BLaER1 (cell line): Measurements from ENCODE around the gene IL4.

Source experiments
- H3K27ac ChIP-seq: shearing (Covaris generic); formaldehyde crosslinking; 2 replicates; pipeline ENCODE4 v1.8.1; 2022
- H3K27me3 ChIP-seq: shearing (Covaris generic); formaldehyde crosslinking; 2 replicates; pipeline ENCODE4 v1.8.1; 2022
- H3K36me3 ChIP-seq: shearing (Covaris generic); formaldehyde crosslinking; 2 replicates; pipeline ENCODE4 v1.8.1; 2022
- H3K4me1 ChIP-seq: shearing (Covaris generic); formaldehyde crosslinking; 2 replicates; pipeline ENCODE4 v1.8.1; 2022
- H3K4me2 ChIP-seq: shearing (Covaris generic); formaldehyde crosslinking; 2 replicates; pipeline ENCODE4 v1.8.1; 2022
- H3K4me3 ChIP-seq: shearing (Covaris generic); formaldehyde crosslinking; 2 replicates; pipeline ENCODE4 v1.8.1; 2022
- H3K9ac ChIP-seq: shearing (Covaris generic); formaldehyde crosslinking; 2 replicates; pipeline ENCODE4 v1.8.1; 2022
- H3K9me3 ChIP-seq: shearing (Covaris generic); formaldehyde crosslinking; 2 replicates; pipeline ENCODE4 v1.8.1; 2022
- H4K20me1 ChIP-seq: shearing (Covaris generic); formaldehyde crosslinking; 2 replicates; pipeline ENCODE4 v1.8.1; 2022
- Cebpa-rat ChIP-seq: shearing (Covaris generic); IDR thresholded peaks from 2 replicates; pipeline ENCODE4 v1.8.1; 2022

IL4 gene

DNA sequence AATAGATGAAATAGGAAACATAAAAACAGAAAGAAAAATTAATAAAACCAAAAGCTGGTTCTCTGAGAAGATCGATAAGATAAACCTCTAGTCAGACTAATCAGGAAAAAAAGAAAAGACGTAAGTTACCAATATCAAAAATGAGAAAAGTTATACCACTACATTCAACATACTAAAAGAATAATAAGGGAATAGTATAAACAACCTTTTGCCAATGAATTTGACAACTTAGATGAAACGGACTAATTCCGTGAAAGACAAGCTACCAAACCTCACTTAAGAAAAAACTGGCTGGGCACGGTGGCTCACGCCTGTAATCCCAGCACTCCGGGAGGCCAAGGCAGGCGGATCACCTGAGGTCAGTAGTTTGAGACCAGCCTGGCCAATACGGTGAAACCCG, 56.1 kb downstream of the IL4 start:
- Histone ChIP-seq H3K9ac (no peak overlapping the region), H3K9me3 (no peaks in the 10 kb centered on the region), H3K27ac (no peak overlapping the region), H3K4me3 (no peak overlapping the region), H3K4me1 (no peaks in the 10 kb centered on the region), H3K36me3 (peaks cover 17% of the 10 kb centered on the region; the same call in 1 of the 2 replicates), H3K27me3 (no peaks in the 10 kb centered on the region), H4K20me1 (no peaks in the 10 kb centered on the region), H3K4me2 (no peak overlapping the region)
- no peak for TF ChIP-seq Cebpa-rat
